ENCODE measurements around the gene CHI3L2. TPM values are rescaled to one million over a fixed set of nuclear protein-coding genes. Genes with fewer than 3 reads are reported as not detected.

The CHI3L2 gene
- total RNA-seq (2021; fragmentation: NEBNext Ultra II Directional; extraction: Animal tissue kit (Norgen Biotek cat#: 25700)): under 1 TPM in 3 of 6 experiments, not detected in 3; 0.35 to 0.64 (median 0.57) TPM
- long read RNA-seq: 0 reads

GRCh38 chr1:111227434-111227833 is at the start of gene CHI3L2:
CHI3L2 (plus strand) TSS chr1:111227713; CDS start chr1:111227730, 17 bp downstream.
- no peak for DNase-seq
- Mint-ChIP-seq H3K27ac (peak within 1 kb of the TSS; percentile 75), H3K36me3 (ENCODE audit: low read depth) (no peaks in the 10 kb centered on the region), H3K9me3 (no peaks in the 10 kb centered on the region), H3K4me3 (no peak within 1 kb of the TSS), H3K4me1 (ENCODE audit: low read depth) (peaks cover 52% of the 10 kb centered on the region), H3K27me3 (ENCODE audit: insufficient read depth) (peaks cover 4% of the 10 kb centered on the region)
- TF ChIP-seq CTCF (IDR thresholded peaks at IDR 0.05): no peak

GRCh38 chr1:111179968-111180533 is 47.5 kb upstream of the CHI3L2 start:
- no peaks in the 10 kb centered on the region for H3K9me3 Mint-ChIP-seq
- no peak overlapping the region for H3K27ac Mint-ChIP-seq
- DNase-seq: no peak
- no peak for TF ChIP-seq CTCF (IDR thresholded peaks at IDR 0.05)
- peaks cover 7% of the 10 kb centered on the region for H3K4me1 Mint-ChIP-seq (ENCODE audit: low read depth)
- peaks cover 27% of the 10 kb centered on the region for H3K36me3 Mint-ChIP-seq (ENCODE audit: low read depth)
- H3K4me3 Mint-ChIP-seq: no peak overlapping the region
- no peaks in the 10 kb centered on the region; the same call in 1 of the 2 replicates for H3K27me3 Mint-ChIP-seq (ENCODE audit: insufficient read depth)

- no peak for TF ChIP-seq CTCF (IDR thresholded peaks at IDR 0.05)
- H3K4me3 Mint-ChIP-seq: no peak overlapping the region
- H3K9me3 Mint-ChIP-seq: no peaks in the 10 kb centered on the region
- no peak overlapping the region for H3K27ac Mint-ChIP-seq
- DNase-seq: no peak
- H3K36me3 Mint-ChIP-seq (ENCODE audit: low read depth): peaks cover 35% of the 10 kb centered on the region
- H3K4me1 Mint-ChIP-seq (ENCODE audit: low read depth): peaks cover 7% of the 10 kb centered on the region
- H3K27me3 Mint-ChIP-seq (ENCODE audit: insufficient read depth): no peaks in the 10 kb centered on the region; the same call in 1 of the 2 replicates
Observed at GRCh38 chr1:111182052-111182451, 45.5 kb upstream of the CHI3L2 start.

GRCh38 chr1:111183308-111184069 is 44.0 kb upstream of the CHI3L2 start:
- DNase-seq: no peak
- Mint-ChIP-seq H3K27me3 (ENCODE audit: insufficient read depth) (no peaks in the 10 kb centered on the region; the same call in 1 of the 2 replicates), H3K4me3 (no peak overlapping the region), H3K9me3 (no peaks in the 10 kb centered on the region), H3K4me1 (ENCODE audit: low read depth) (peaks cover 8% of the 10 kb centered on the region), H3K36me3 (ENCODE audit: low read depth) (peaks cover 48% of the 10 kb centered on the region), H3K27ac (no peak overlapping the region)
- TF ChIP-seq CTCF (IDR thresholded peaks at IDR 0.05): no peak

- Mint-ChIP-seq H3K27me3 (ENCODE audit: insufficient read depth) (no peaks in the 10 kb centered on the region; the same call in 1 of the 2 replicates), H3K4me1 (ENCODE audit: low read depth) (peaks cover 20% of the 10 kb centered on the region), H3K36me3 (ENCODE audit: low read depth) (peaks cover 48% of the 10 kb centered on the region), H3K4me3 (no peak overlapping the region), H3K9me3 (no peaks in the 10 kb centered on the region), H3K27ac (no peak overlapping the region)
- TF ChIP-seq CTCF (IDR thresholded peaks at IDR 0.05): no peak
- DNase-seq: no peak
Observed at GRCh38 chr1:111184663-111185062, 42.9 kb upstream of the CHI3L2 start.

Measured in HFFc6 (cell line).